HL-60 (cell line): ENCODE results near the gene HMGCS2.

ENCODE experiments used
- POLR2AphosphoS5 ChIP-seq: IDR thresholded peaks from 2 replicates; pipeline ENCODE4 v1.6.1; 2012; ENCODE audit warnings: low read depth
- TF ChIP-seq, protein P1 (sequence below): IDR thresholded peaks from one replicate; pipeline ENCODE4 v1.5.1; 2011; ENCODE audit warnings: low read length, control low read depth, inconsistent platforms; ENCODE audit not compliant: insufficient read depth
- TF ChIP-seq, protein P2 (sequence below): IDR thresholded peaks from 2 replicates; pipeline ENCODE4 v1.6.1; 2012; ENCODE audit warnings: low read depth; ENCODE audit not compliant: insufficient replicate concordance

DNA sequence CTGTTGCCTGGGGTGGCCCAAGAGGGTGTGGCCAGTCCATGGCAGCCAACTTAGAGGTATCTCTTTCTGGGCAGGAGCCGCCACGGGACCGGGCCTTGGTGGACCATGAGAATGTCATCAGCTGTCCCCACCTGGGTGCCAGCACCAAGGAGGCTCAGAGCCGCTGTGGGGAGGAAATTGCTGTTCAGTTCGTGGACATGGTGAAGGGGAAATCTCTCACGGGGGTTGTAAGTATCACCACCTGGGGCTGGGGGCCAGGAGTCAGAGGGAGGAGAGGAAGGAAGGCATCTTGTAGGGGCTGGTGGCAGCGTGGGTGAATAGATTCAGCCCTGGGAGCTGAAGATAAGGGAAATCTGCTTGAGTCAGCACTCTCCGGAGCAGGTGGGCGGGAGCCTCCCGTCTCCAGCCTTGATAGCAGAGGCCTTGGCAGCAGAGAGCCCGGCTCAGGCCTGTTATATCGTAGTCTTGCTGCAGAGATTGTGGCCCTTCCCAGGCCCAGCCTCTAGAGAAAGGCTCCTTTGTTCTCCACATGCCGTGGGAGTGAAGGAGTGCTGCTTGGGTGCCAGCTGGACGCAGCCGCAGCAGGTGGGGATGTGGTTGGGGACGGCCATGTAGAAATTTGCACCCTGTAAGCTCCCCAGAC is 31.5 kb downstream of the HMGCS2 start:
- TF ChIP-seq, protein P1, sequence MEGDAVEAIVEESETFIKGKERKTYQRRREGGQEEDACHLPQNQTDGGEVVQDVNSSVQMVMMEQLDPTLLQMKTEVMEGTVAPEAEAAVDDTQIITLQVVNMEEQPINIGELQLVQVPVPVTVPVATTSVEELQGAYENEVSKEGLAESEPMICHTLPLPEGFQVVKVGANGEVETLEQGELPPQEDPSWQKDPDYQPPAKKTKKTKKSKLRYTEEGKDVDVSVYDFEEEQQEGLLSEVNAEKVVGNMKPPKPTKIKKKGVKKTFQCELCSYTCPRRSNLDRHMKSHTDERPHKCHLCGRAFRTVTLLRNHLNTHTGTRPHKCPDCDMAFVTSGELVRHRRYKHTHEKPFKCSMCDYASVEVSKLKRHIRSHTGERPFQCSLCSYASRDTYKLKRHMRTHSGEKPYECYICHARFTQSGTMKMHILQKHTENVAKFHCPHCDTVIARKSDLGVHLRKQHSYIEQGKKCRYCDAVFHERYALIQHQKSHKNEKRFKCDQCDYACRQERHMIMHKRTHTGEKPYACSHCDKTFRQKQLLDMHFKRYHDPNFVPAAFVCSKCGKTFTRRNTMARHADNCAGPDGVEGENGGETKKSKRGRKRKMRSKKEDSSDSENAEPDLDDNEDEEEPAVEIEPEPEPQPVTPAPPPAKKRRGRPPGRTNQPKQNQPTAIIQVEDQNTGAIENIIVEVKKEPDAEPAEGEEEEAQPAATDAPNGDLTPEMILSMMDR = no peak
- TF ChIP-seq, protein P2, sequence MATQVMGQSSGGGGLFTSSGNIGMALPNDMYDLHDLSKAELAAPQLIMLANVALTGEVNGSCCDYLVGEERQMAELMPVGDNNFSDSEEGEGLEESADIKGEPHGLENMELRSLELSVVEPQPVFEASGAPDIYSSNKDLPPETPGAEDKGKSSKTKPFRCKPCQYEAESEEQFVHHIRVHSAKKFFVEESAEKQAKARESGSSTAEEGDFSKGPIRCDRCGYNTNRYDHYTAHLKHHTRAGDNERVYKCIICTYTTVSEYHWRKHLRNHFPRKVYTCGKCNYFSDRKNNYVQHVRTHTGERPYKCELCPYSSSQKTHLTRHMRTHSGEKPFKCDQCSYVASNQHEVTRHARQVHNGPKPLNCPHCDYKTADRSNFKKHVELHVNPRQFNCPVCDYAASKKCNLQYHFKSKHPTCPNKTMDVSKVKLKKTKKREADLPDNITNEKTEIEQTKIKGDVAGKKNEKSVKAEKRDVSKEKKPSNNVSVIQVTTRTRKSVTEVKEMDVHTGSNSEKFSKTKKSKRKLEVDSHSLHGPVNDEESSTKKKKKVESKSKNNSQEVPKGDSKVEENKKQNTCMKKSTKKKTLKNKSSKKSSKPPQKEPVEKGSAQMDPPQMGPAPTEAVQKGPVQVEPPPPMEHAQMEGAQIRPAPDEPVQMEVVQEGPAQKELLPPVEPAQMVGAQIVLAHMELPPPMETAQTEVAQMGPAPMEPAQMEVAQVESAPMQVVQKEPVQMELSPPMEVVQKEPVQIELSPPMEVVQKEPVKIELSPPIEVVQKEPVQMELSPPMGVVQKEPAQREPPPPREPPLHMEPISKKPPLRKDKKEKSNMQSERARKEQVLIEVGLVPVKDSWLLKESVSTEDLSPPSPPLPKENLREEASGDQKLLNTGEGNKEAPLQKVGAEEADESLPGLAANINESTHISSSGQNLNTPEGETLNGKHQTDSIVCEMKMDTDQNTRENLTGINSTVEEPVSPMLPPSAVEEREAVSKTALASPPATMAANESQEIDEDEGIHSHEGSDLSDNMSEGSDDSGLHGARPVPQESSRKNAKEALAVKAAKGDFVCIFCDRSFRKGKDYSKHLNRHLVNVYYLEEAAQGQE = no peak
- no peak for TF ChIP-seq POLR2AphosphoS5
